Measurements from ENCODE around the gene RFC5.

RFC5 gene

GRCh38 chr12:117968826-117969659 lies 47.5 kb upstream of the RFC5 start, which contains the start of gene KSR2 (continued):
- TF ChIP-seq ZBTB21 (tag by site-specific recombination; IDR thresholded peaks at IDR 0.05): peak; percentile 47; the same call in 1 of the 2 replicates
- no peak for TF ChIP-seq KLF7 (tag by site-specific recombination; IDR thresholded peaks at IDR 0.05; ENCODE audit: borderline replicate concordance)
- no peak for TF ChIP-seq ZNF558 (tag by site-specific recombination; IDR thresholded peaks at IDR 0.05)
- TF ChIP-seq GFI1B (tag by site-specific recombination; IDR thresholded peaks at IDR 0.05): no peak
- TF ChIP-seq ZNF335 (tag by site-specific recombination; conservative IDR thresholded peaks at IDR 0.05): peak; percentile 81
- TF ChIP-seq, protein P1, sequence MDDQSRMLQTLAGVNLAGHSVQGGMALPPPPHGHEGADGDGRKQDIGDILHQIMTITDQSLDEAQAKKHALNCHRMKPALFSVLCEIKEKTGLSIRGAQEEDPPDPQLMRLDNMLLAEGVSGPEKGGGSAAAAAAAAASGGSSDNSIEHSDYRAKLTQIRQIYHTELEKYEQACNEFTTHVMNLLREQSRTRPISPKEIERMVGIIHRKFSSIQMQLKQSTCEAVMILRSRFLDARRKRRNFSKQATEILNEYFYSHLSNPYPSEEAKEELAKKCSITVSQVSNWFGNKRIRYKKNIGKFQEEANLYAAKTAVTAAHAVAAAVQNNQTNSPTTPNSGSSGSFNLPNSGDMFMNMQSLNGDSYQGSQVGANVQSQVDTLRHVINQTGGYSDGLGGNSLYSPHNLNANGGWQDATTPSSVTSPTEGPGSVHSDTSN (CRISPR knock-in tag; IDR thresholded peaks at IDR 0.05): peak; percentile 55; the same call in 1 of the 2 replicates
- no peak for TF ChIP-seq GLI4 (tag by site-specific recombination; IDR thresholded peaks at IDR 0.05)
- no peak for TF ChIP-seq ZFP3 (tag by site-specific recombination; IDR thresholded peaks at IDR 0.05; ENCODE audit: low read depth)

DNA sequence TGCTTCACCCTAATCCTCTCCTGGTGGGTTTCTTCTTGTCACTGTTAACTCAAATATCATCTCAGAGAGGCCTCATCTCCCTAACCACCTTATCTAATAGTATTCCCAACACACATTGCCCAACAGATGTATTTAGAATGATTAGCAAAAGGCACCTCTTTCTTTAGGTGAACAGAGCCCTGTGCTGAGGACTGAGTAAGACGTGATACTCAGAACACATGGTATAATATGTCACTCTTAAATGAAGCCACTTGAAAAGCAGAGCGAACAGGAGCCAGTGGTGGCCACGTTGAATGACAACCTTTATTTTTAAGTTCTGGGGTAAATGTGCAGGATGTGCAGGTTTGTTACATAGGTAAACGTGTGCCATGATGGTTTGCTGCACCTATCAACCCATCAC lies 46.2 kb upstream of the RFC5 start:
- 0 out of 2 replicates have a peak, but pooled peaks cover 2% of the 10 kb centered on the region for H3K4me1 ChIP-seq (ENCODE audit: control insufficient read depth, insufficient read depth, low read length)
- POLR2A ChIA-PET: no interaction called here
- no peak overlapping the region for H3K4me3 ChIP-seq (ENCODE audit: low read depth, low read length)
- no peaks in the 10 kb centered on the region for H3K9me3 ChIP-seq (ENCODE audit: control insufficient read depth, insufficient read depth, low read depth, low read length)
- no peak for TF ChIP-seq GLI4 (tag by site-specific recombination; IDR thresholded peaks at IDR 0.05)
- TF ChIP-seq ZNF510 (tag by site-specific recombination; IDR thresholded peaks at IDR 0.05; ENCODE audit: insufficient replicate concordance): peak; percentile 79
- TF ChIP-seq ELK4 (IDR thresholded peaks at IDR 0.05; ENCODE audit: borderline replicate concordance, low read depth, low read length): no peak
- CTCF ChIA-PET: no interaction called here
- H3K27ac ChIP-seq (ENCODE audit: extremely low read depth, low read depth, low read length): no peak overlapping the region
- no peaks in the 10 kb centered on the region for H3K36me3 ChIP-seq (ENCODE audit: control insufficient read depth in 2 of 2, insufficient read depth in 1 of 2, low read length in 2 of 2)

GRCh38 chr12:117972301-117972700 lies 44.2 kb upstream of the RFC5 start:
- no peaks in the 10 kb centered on the region for H3K36me3 ChIP-seq (ENCODE audit: control insufficient read depth in 2 of 2, insufficient read depth in 1 of 2, low read length in 2 of 2)
- no peak overlapping the region for H3K27ac ChIP-seq (ENCODE audit: extremely low read depth, low read depth, low read length)
- 0 out of 2 replicates have a peak, but pooled peaks cover 2% of the 10 kb centered on the region for H3K4me1 ChIP-seq (ENCODE audit: control insufficient read depth, insufficient read depth, low read length)
- ChIA-PET POLR2A (no interaction called here), CTCF (no interaction called here)
- TF ChIP-seq ZNF837 (tag by site-specific recombination; IDR thresholded peaks at IDR 0.05) (no peak), ZBTB8A (tag by site-specific recombination; IDR thresholded peaks at IDR 0.05) (no peak), ZNF449 (tag by site-specific recombination; IDR thresholded peaks at IDR 0.05) (no peak), ZNF223 (tag by site-specific recombination; IDR thresholded peaks at IDR 0.05) (no peak), ZNF311 (tag by site-specific recombination; IDR thresholded peaks at IDR 0.05; ENCODE audit: borderline replicate concordance) (no peak), OVOL3 (tag by site-specific recombination; IDR thresholded peaks at IDR 0.05) (no peak), ZNF2 (tag by site-specific recombination; IDR thresholded peaks at IDR 0.05) (no peak), ZNF571 (tag by site-specific recombination; IDR thresholded peaks at IDR 0.05) (no peak)
- TF ChIP-seq, protein P2, sequence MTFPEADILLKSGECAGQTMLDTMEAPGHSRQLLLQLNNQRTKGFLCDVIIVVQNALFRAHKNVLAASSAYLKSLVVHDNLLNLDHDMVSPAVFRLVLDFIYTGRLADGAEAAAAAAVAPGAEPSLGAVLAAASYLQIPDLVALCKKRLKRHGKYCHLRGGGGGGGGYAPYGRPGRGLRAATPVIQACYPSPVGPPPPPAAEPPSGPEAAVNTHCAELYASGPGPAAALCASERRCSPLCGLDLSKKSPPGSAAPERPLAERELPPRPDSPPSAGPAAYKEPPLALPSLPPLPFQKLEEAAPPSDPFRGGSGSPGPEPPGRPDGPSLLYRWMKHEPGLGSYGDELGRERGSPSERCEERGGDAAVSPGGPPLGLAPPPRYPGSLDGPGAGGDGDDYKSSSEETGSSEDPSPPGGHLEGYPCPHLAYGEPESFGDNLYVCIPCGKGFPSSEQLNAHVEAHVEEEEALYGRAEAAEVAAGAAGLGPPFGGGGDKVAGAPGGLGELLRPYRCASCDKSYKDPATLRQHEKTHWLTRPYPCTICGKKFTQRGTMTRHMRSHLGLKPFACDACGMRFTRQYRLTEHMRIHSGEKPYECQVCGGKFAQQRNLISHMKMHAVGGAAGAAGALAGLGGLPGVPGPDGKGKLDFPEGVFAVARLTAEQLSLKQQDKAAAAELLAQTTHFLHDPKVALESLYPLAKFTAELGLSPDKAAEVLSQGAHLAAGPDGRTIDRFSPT (tag by site-specific recombination; IDR thresholded peaks at IDR 0.05): no peak
- H3K4me3 ChIP-seq (ENCODE audit: low read depth, low read length): no peak overlapping the region
- H3K9me3 ChIP-seq (ENCODE audit: control insufficient read depth, insufficient read depth, low read depth, low read length): no peaks in the 10 kb centered on the region
